ENCODE measurements around the gene ADAM15. TPM values are rescaled to one million over a fixed set of nuclear protein-coding genes. Genes with fewer than 3 reads are reported as not detected.
A peak's percentile ranks its signal among the peaks of the same experiment; 100 is the strongest.

ADAM15 gene
- total RNA-seq, 1 donor from 2014 or later, result 11.3 TPM

- Mint-ChIP-seq H3K27ac (no peak overlapping the region), H3K4me3 (no peak overlapping the region), H3K4me1 (peaks cover 47% of the 10 kb centered on the region), H3K9me3 (no peaks in the 10 kb centered on the region), H3K36me3 (ENCODE audit: low read depth) (no peaks in the 10 kb centered on the region), H3K27me3 (peaks cover 8% of the 10 kb centered on the region)
- no peak for ATAC-seq (ENCODE audit: low read depth)
- intact Hi-C loops (cut with micrococcal nuclease), result no loop called here
- ChIA-PET POLR2A (interaction anchor here (0.6 to 1.9 kb wide), 2 partner anchors 9 to 15 kb away, joined by 3 to 5 read pairs; no protein-coding TSS in a partner anchor), CTCF (interaction anchor here (1.9 to 2.8 kb wide), 2 partner anchors 9 to 97 kb away, joined by 5 to 18 read pairs; partner anchors contain the start of gene KRTCAP2)
- TF ChIP-seq CTCF (IDR thresholded peaks at IDR 0.05), result no peak
- no peak for DNase-seq
Measured at GRCh38 chr1:155076371-155076770, 25.3 kb downstream of the ADAM15 start.

GRCh38 chr1:155077346-155077745 is 26.2 kb downstream of the ADAM15 start:
- CTCF ChIA-PET, result no interaction called here
- Mint-ChIP-seq H3K4me1 (peaks cover 45% of the 10 kb centered on the region), H3K36me3 (ENCODE audit: low read depth) (no peaks in the 10 kb centered on the region), H3K27ac (no peak overlapping the region), H3K4me3 (no peak overlapping the region), H3K27me3 (peaks cover 14% of the 10 kb centered on the region), H3K9me3 (no peaks in the 10 kb centered on the region)
- intact Hi-C loops (cut with micrococcal nuclease), result no loop called here
- no peak for ATAC-seq (ENCODE audit: low read depth)
- no peak for DNase-seq
- TF ChIP-seq CTCF (IDR thresholded peaks at IDR 0.05), result no peak
- POLR2A ChIA-PET, result interaction anchor here (1.0 to 1.9 kb wide), 3 partner anchors 8 to 14 kb away, joined by 3 to 5 read pairs (median 3); partner anchors contain the start of gene EFNA4

GRCh38 chr1:155077758-155078445 is 26.8 kb downstream of the ADAM15 start:
- ATAC-seq (ENCODE audit: low read depth) (no peak), DNase-seq (no peak)
- Mint-ChIP-seq H3K4me1 (peaks cover 47% of the 10 kb centered on the region), H3K4me3 (peak overlapping the region; percentile 55), H3K27me3 (peaks cover 18% of the 10 kb centered on the region), H3K36me3 (ENCODE audit: low read depth) (no peaks in the 10 kb centered on the region), H3K27ac (no peak overlapping the region), H3K9me3 (no peaks in the 10 kb centered on the region)
- no peak for TF ChIP-seq CTCF (IDR thresholded peaks at IDR 0.05)
- CTCF ChIA-PET, result interaction anchor here (1.4 kb wide), 1 partner anchor 16 kb away, joined by 4 read pairs; no protein-coding TSS in a partner anchor
- intact Hi-C loops (cut with micrococcal nuclease), result no loop called here
- POLR2A ChIA-PET, result interaction anchor here (0.6 to 1.3 kb wide), 4 partner anchors 13 to 590 kb away, joined by 3 to 4 read pairs (median 3); partner anchors contain the start of gene EFNA4

- intact Hi-C loops (cut with micrococcal nuclease), result loop anchor here (1.0 kb wide), 1 partner anchor 7 kb away; no protein-coding TSS in a partner anchor
- POLR2A ChIA-PET, result interaction anchor here (0.6 to 1.4 kb wide), 8 partner anchors 14 to 589 kb away, joined by 3 to 4 read pairs (median 3); partner anchors contain the start of genes ADAM15, KRTCAP2 and SLC50A1
Measured at GRCh38 chr1:155078469-155079209, 27.5 kb downstream of the ADAM15 start, which contains the start of gene EFNA3. Gene EFNA3, plus strand, starts transcription at chr1:155078837. Its CDS starts 105 bp downstream, at chr1:155078942.

More at GRCh38 chr1:155078469-155079209, 27.5 kb downstream of the ADAM15 start, which contains the start of gene EFNA3:
- DNase-seq (peak; percentile 74), ATAC-seq (ENCODE audit: low read depth) (peak; percentile 70)
- peaks cover 42% of the 10 kb centered on the region for H3K4me1 Mint-ChIP-seq
- no peak for TF ChIP-seq CTCF (IDR thresholded peaks at IDR 0.05)
- CTCF ChIA-PET, result interaction anchor here (1.1 to 1.5 kb wide), 3 partner anchors 8 to 94 kb away, joined by 3 to 4 read pairs (median 3); partner anchors contain the start of gene KRTCAP2
- H3K27me3 Mint-ChIP-seq, result peaks cover 20% of the 10 kb centered on the region
- H3K27ac Mint-ChIP-seq, result peak within 1 kb of the TSS; percentile 74
- H3K36me3 Mint-ChIP-seq (ENCODE audit: low read depth), result no peaks in the 10 kb centered on the region
- H3K4me3 Mint-ChIP-seq, result peak within 1 kb of the TSS; percentile 77
- no peaks in the 10 kb centered on the region for H3K9me3 Mint-ChIP-seq

All from activated B cell treated with CpG ODN at 0.5 μM for 24 hours (primary cell).